ENCODE measurements around the gene LYPD6B. TPM values are rescaled to one million over a fixed set of nuclear protein-coding genes. Genes with fewer than 3 reads are reported as not detected.

Gene LYPD6B
- polyA plus RNA-seq, 3 donors = not detected

GRCh38 chr2:149175956-149176355 is 137.5 kb downstream of the LYPD6B start:
- H3K27ac ChIP-seq (ENCODE audit: low read depth in 1 of 2, low read length in 2 of 2) = no peak overlapping the region
- intact Hi-C loops (cut with micrococcal nuclease) = no loop called here
- 100% methylated on average over 1 of the region's 2 CpGs for WGBS (ENCODE audit: insufficient coverage)
- H3K27ac Mint-ChIP-seq = no peak overlapping the region
- DNase-seq = no peak
- no peak overlapping the region for H3K4me2 ChIP-seq (replicated peaks; ENCODE audit: extremely low read depth, low read length, poor library complexity, severe bottlenecking)
- H3K27me3 ChIP-seq (ENCODE audit: control insufficient read depth in 2 of 2, insufficient read depth in 2 of 2, low read length in 2 of 2) = no peaks in the 10 kb centered on the region
- TF ChIP-seq, protein P1, sequence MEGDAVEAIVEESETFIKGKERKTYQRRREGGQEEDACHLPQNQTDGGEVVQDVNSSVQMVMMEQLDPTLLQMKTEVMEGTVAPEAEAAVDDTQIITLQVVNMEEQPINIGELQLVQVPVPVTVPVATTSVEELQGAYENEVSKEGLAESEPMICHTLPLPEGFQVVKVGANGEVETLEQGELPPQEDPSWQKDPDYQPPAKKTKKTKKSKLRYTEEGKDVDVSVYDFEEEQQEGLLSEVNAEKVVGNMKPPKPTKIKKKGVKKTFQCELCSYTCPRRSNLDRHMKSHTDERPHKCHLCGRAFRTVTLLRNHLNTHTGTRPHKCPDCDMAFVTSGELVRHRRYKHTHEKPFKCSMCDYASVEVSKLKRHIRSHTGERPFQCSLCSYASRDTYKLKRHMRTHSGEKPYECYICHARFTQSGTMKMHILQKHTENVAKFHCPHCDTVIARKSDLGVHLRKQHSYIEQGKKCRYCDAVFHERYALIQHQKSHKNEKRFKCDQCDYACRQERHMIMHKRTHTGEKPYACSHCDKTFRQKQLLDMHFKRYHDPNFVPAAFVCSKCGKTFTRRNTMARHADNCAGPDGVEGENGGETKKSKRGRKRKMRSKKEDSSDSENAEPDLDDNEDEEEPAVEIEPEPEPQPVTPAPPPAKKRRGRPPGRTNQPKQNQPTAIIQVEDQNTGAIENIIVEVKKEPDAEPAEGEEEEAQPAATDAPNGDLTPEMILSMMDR (IDR thresholded peaks at IDR 0.05) = no peak
- peaks cover 6 to 15% (median 12%) of the 10 kb centered on the region in 7 donors for H3K9me3 Mint-ChIP-seq
- no peak overlapping the region for H3K9ac ChIP-seq (ENCODE audit: insufficient read depth, low read length, poor library complexity, severe bottlenecking)
- no peaks in the 10 kb centered on the region for H3K79me2 ChIP-seq (ENCODE audit: insufficient read depth, low read length)
- H3K4me1 Mint-ChIP-seq = no peaks in the 10 kb centered on the region
- H3K4me3 Mint-ChIP-seq = no peak overlapping the region
- H3K9me3 ChIP-seq (replicated peaks in 1 of 2; ENCODE audit: control insufficient read depth in 1 of 2, insufficient read depth in 1 of 2, low read length in 2 of 2) = peaks cover 10 to 11% of the 10 kb centered on the region in 2 donors
- H2AFZ ChIP-seq (ENCODE audit: insufficient read depth, low read depth, low read length, poor library complexity, severe bottlenecking) = no peak overlapping the region
- no peaks in the 10 kb centered on the region for H4K20me1 ChIP-seq (ENCODE audit: insufficient read depth, low read length)
- H3K36me3 ChIP-seq (replicated peaks in 1 of 2; ENCODE audit: control insufficient read depth in 1 of 2, insufficient read depth in 2 of 2, low read length in 2 of 2) = no peaks in the 10 kb centered on the region
- H3K4me1 ChIP-seq (ENCODE audit: control insufficient read depth in 1 of 2, insufficient read depth in 2 of 2, low read length in 2 of 2) = no peaks in the 10 kb centered on the region
- peaks cover 0 to under 1% (median 0%) of the 10 kb centered on the region in 3 donors for H3K27me3 Mint-ChIP-seq (ENCODE audit: low read depth in 3 of 3)
- H3K36me3 Mint-ChIP-seq = no peaks in the 10 kb centered on the region
- no peak overlapping the region for H3K4me3 ChIP-seq (replicated peaks in 1 of 3; ENCODE audit: low read depth in 2 of 3, low read length in 3 of 3)

GRCh38 chr2:149178612-149179011 is 140.1 kb downstream of the LYPD6B start:
- no peaks in the 10 kb centered on the region for H3K36me3 ChIP-seq (replicated peaks in 1 of 2; ENCODE audit: control insufficient read depth in 1 of 2, insufficient read depth in 2 of 2, low read length in 2 of 2)
- no CpG with 5 or more reads among the region's 5 CpGs for WGBS (ENCODE audit: insufficient coverage)
- Mint-ChIP-seq H3K27ac (peak overlapping the region in 1 of 7 donors; percentile 57), H3K9me3 (peaks cover 0 to 2% (median 0%) of the 10 kb centered on the region in 7 donors), H3K4me1 (no peaks in the 10 kb centered on the region), H3K36me3 (no peaks in the 10 kb centered on the region), H3K4me3 (no peak overlapping the region), H3K27me3 (ENCODE audit: low read depth in 3 of 3) (no peaks in the 10 kb centered on the region)
- no peak overlapping the region for H3K9ac ChIP-seq (ENCODE audit: insufficient read depth, low read length, poor library complexity, severe bottlenecking)
- TF ChIP-seq, protein P1 (IDR thresholded peaks at IDR 0.05) = no peak
- no peak overlapping the region for H3K4me2 ChIP-seq (replicated peaks; ENCODE audit: extremely low read depth, low read length, poor library complexity, severe bottlenecking)
- intact Hi-C loops (cut with micrococcal nuclease) = no loop called here
- H2AFZ ChIP-seq (ENCODE audit: insufficient read depth, low read depth, low read length, poor library complexity, severe bottlenecking) = no peak overlapping the region
- H3K4me1 ChIP-seq (ENCODE audit: control insufficient read depth in 1 of 2, insufficient read depth in 2 of 2, low read length in 2 of 2) = no peaks in the 10 kb centered on the region
- no peaks in the 10 kb centered on the region for H4K20me1 ChIP-seq (ENCODE audit: insufficient read depth, low read length)
- H3K27me3 ChIP-seq (ENCODE audit: control insufficient read depth in 2 of 2, insufficient read depth in 2 of 2, low read length in 2 of 2) = no peaks in the 10 kb centered on the region
- DNase-seq = no peak
- H3K9me3 ChIP-seq (replicated peaks in 1 of 2; ENCODE audit: control insufficient read depth in 1 of 2, insufficient read depth in 1 of 2, low read length in 2 of 2) = no peaks in the 10 kb centered on the region
- H3K4me3 ChIP-seq (replicated peaks in 1 of 3; ENCODE audit: low read depth in 2 of 3, low read length in 3 of 3) = no peak overlapping the region
- no peaks in the 10 kb centered on the region for H3K79me2 ChIP-seq (ENCODE audit: insufficient read depth, low read length)
- no peak overlapping the region for H3K27ac ChIP-seq (ENCODE audit: low read depth in 1 of 2, low read length in 2 of 2)
